Measurements from ENCODE around the gene GRIN2D. TPM values are rescaled to one million over a fixed set of nuclear protein-coding genes. Genes with fewer than 3 reads are reported as not detected.
"Not testable (repeated sequence)": the region's sequence is repeated elsewhere in the genome, so short reads cannot be mapped to it uniquely, and the experiment has no call there.

The GRIN2D gene
- total RNA-seq, 1 experiment from 2014 or later: not detected

- Histone ChIP-seq H3K27ac (no peak overlapping the region), H3K4me3 (no peak overlapping the region), H3K27me3 (no peaks in the 10 kb centered on the region), H3K4me1 (no peaks in the 10 kb centered on the region), H3K36me3 (peaks cover 45% of the 10 kb centered on the region), H3K9me3 (replicated peaks) (no peaks in the 10 kb centered on the region)
- no peak for DNase-seq
These were observed 7.9 kb upstream of the GRIN2D start for GRCh38 chr19:48385461-48386087.

DNA sequence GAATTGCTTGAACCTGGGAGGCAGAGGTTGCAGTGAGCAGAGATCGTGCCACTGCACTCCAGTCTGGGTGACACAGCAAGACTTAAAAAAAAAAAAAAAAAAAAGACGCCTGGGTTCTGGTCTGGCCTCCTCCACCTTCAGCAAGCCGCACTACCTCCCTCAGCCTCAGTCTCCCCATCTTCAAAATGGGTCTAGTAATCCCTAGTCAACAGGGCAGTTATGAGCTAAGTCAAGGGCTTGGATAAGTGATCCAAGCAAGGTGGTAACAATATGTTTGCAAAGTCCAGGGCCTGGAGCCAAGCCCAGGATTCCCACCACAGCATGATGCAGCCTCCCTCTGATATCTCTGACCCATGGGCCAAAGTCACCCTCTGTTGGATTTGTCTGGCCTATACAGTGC, 6.5 kb upstream of the GRIN2D start:
- no peaks in the 10 kb centered on the region for H3K4me1 ChIP-seq
- H3K36me3 ChIP-seq: peaks cover 45% of the 10 kb centered on the region
- H3K27me3 ChIP-seq: no peaks in the 10 kb centered on the region
- no peaks in the 10 kb centered on the region for H3K9me3 ChIP-seq (replicated peaks)
- H3K27ac ChIP-seq: no peak overlapping the region
- DNase-seq: no peak
- no peak overlapping the region for H3K4me3 ChIP-seq

- peak overlapping the region; percentile 84 for H3K4me3 ChIP-seq
- peaks cover 26% of the 10 kb centered on the region for H3K27me3 ChIP-seq
- H3K27ac ChIP-seq: peak overlapping the region; percentile 89
- 0 out of 2 replicates have a peak, but pooled peaks cover 2% of the 10 kb centered on the region for H3K4me1 ChIP-seq
- peaks cover 26% of the 10 kb centered on the region for H3K36me3 ChIP-seq
- H3K9me3 ChIP-seq (replicated peaks): no peaks in the 10 kb centered on the region
- DNase-seq: peak; percentile 79 to 82
These were observed 3.0 kb upstream of the GRIN2D start for GRCh38 chr19:48390188-48391099.

DNA sequence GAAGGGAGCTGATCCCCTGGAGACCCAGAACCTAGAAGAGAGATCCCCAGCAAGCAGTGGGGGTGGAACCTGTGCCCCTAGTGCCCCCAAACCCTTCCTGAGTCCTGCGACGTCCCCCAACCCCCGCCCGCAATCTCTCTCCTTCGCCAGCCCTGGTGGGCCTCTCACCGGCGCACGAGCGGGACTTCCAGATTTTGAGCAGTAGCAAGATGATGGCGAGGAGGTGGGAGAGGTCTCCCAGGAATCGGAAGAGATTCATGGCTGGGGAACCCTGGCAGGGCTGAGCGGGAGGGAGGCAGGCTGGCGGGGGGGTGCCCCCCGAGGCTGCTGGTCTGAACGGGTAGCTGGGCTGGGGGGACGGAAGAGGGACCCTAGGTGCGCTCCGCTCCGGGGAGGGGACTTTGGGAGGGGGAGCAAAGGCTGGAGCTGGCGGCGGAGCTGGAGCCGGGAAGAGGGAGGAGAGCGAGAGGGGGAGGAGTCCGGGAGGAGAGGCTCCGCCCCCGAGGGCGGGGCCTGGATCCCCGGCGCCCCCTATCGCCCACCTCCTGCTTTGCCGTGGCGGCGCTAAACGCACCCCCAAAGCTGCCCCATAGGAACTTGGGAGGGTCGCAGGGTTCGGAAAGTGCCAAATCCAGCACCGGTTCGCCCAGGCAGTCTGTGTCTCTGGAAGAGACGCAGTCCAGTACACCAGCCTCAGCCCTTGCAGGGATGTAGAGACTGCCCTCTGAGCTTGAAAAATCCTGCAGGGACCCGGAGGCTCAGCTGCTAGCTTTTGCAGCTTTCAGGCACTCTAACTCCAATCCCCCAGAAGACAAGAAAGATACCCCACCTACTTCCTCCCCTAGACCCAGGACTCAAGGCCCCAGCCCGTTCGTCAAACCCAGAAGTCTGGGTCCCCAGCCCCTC, 2.1 kb upstream of the GRIN2D start, which contains the start of gene KDELR1:
TSS of gene KDELR1 (minus strand) at position 452 of the 906 bp plus-strand sequence. CDS start at position 259, 193 bp downstream.
- Histone ChIP-seq H3K36me3 (peaks cover 22% of the 10 kb centered on the region), H3K4me3 (peak within 1 kb of the TSS; percentile 84), H3K27ac (peak within 1 kb of the TSS; percentile 89), H3K4me1 (peaks cover 5% of the 10 kb centered on the region; the same call in 1 of the 2 replicates), H3K9me3 (replicated peaks) (no peaks in the 10 kb centered on the region), H3K27me3 (peaks cover 32% of the 10 kb centered on the region)
- peak; percentile 70 to 83 for DNase-seq

DNA sequence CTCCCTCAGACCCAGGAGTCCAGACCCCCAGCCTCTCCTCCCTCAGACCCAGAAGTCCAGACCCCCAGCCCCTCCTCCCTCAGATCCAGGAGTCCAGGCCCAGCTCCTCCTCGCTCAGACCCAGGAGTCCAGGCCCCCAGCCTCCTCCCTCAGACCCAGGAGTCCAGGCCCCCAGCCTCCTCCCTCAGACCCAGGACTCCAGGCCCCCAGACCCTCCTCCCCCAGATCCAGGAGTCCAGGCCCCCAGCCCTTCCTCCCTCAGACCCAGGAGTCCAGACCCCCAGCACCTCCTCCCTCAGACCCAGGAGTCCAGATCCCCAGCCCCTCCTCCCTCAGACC, 1.5 kb upstream of the GRIN2D start:
- Histone ChIP-seq H3K27me3 (peaks cover 38% of the 10 kb centered on the region), H3K4me1 (peaks cover 10% of the 10 kb centered on the region; the same call in 1 of the 2 replicates), H3K36me3 (peaks cover 22% of the 10 kb centered on the region)
- H3K4me3 ChIP-seq; H3K27ac ChIP-seq; DNase-seq; H3K9me3 ChIP-seq (replicated peaks): not testable (repeated sequence)

- Histone ChIP-seq H3K27ac (no peak overlapping the region), H3K4me1 (peaks cover 13% of the 10 kb centered on the region; the same call in 1 of the 2 replicates), H3K27me3 (peaks cover 43% of the 10 kb centered on the region), H3K36me3 (peaks cover 12% of the 10 kb centered on the region), H3K9me3 (replicated peaks) (no peaks in the 10 kb centered on the region), H3K4me3 (no peak overlapping the region)
- DNase-seq: no peak
These were observed 459 bp upstream of the GRIN2D start for GRCh38 chr19:48392860-48393558.

GRCh38 chr19:48394331-48395169, 1.1 kb downstream of the GRIN2D start:
- H3K4me3 ChIP-seq: no peak overlapping the region
- H3K36me3 ChIP-seq: no peaks in the 10 kb centered on the region
- no peak overlapping the region for H3K27ac ChIP-seq
- no peak for DNase-seq
- peaks cover 43% of the 10 kb centered on the region for H3K27me3 ChIP-seq
- no peaks in the 10 kb centered on the region for H3K9me3 ChIP-seq (replicated peaks)
- H3K4me1 ChIP-seq: peaks cover 13% of the 10 kb centered on the region; the same call in 1 of the 2 replicates

- H3K4me3 ChIP-seq: no peak overlapping the region
- no peaks in the 10 kb centered on the region for H3K36me3 ChIP-seq
- peaks cover 13% of the 10 kb centered on the region; the same call in 1 of the 2 replicates for H3K4me1 ChIP-seq
- H3K9me3 ChIP-seq (replicated peaks): no peaks in the 10 kb centered on the region
- no peak overlapping the region for H3K27ac ChIP-seq
- DNase-seq: no peak
- peaks cover 43% of the 10 kb centered on the region for H3K27me3 ChIP-seq
These were observed 1.6 kb downstream of the GRIN2D start for GRCh38 chr19:48395170-48395455.

DNA sequence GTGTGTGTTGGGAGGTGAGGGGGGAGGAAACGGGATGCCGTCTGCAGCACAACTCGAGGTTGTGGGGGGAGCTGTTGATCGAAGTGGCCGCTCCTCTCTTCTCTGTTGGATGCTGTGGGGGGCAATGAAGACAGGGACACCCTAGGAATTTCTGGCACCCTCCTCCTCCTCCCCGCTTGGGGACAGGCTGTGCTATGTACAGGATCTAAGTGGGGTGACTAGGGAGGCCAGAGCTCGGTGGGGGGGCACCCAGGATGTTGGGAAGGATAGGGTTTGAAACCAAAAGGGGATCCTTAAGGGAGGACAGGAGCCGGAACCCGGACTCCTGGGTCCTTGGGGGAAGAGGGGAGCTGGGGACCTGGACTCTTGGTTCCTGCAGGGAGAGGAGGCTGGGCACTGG, 2.0 kb downstream of the GRIN2D start:
- no peak overlapping the region for H3K4me3 ChIP-seq
- no peak overlapping the region for H3K27ac ChIP-seq
- no peaks in the 10 kb centered on the region for H3K9me3 ChIP-seq (replicated peaks)
- no peaks in the 10 kb centered on the region for H3K36me3 ChIP-seq
- H3K4me1 ChIP-seq: peaks cover 13% of the 10 kb centered on the region; the same call in 1 of the 2 replicates
- peaks cover 43% of the 10 kb centered on the region for H3K27me3 ChIP-seq
- no peak for DNase-seq

GRCh38 chr19:48396016-48396823, 2.8 kb downstream of the GRIN2D start:
- Histone ChIP-seq H3K9me3 (replicated peaks) (no peaks in the 10 kb centered on the region), H3K27me3 (peaks cover 43% of the 10 kb centered on the region), H3K27ac (no peak overlapping the region), H3K4me3 (no peak overlapping the region), H3K4me1 (peaks cover 13% of the 10 kb centered on the region; the same call in 1 of the 2 replicates), H3K36me3 (no peaks in the 10 kb centered on the region)
- DNase-seq: peak; percentile 46 to 52

GRCh38 chr19:48396824-48397176, 3.3 kb downstream of the GRIN2D start:
- Histone ChIP-seq H3K9me3 (replicated peaks) (no peaks in the 10 kb centered on the region), H3K36me3 (no peaks in the 10 kb centered on the region), H3K4me3 (no peak overlapping the region), H3K4me1 (peaks cover 13% of the 10 kb centered on the region; the same call in 1 of the 2 replicates), H3K27ac (no peak overlapping the region), H3K27me3 (peaks cover 43% of the 10 kb centered on the region)
- no peak for DNase-seq

DNA sequence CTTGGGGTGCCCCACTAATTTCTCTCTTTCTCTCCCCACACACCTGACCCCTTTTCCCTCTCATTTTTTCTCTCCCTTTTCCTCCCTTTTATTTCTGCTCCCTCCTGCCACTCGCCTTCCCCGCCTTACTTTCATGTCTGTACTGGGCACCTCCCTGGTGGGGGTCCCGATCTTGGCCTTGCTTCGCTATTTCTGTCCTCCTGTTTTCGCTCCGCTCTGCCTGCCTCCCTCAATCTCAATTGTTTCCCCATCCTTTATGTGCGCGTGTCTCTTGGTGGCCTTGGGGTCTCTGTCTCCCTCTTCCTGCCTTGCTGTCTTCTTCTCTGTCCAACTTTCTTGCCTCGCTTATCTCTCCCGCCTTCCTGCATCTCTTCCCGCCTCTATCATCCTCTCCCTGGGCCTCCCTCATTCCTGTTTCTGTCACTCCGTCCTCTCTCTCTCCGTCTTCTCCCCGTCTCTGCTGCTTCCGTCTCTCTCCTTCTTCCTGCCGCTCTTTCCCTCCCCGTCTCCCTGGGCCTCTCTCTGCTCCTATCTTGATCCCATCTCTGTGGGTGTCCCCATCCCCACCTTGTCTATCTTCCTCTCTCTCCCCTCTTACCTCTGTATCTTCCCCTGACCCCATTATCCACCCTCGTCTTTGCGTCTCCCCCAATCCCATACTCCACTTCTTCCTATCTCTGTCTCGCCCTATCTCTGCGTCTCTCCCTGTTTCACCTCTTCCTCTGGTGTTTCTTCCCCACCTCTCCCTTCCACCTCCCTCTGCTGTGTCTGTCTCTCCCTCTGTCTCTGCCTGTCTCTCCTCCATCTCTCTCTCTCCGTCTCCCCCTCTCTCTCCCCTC, 4.0 kb downstream of the GRIN2D start:
- no peaks in the 10 kb centered on the region for H3K36me3 ChIP-seq
- DNase-seq: no peak
- peaks cover 43% of the 10 kb centered on the region for H3K27me3 ChIP-seq
- peaks cover 13% of the 10 kb centered on the region; the same call in 1 of the 2 replicates for H3K4me1 ChIP-seq
- no peak overlapping the region for H3K4me3 ChIP-seq
- H3K9me3 ChIP-seq (replicated peaks): no peaks in the 10 kb centered on the region
- H3K27ac ChIP-seq: no peak overlapping the region

Measured in SJCRH30 (cell line).